DMS153 (cell line): Measurements from ENCODE around the gene ENAH.

Experiments used
- DNase-seq: peaks from one replicate; lab custom pipeline; 2025; lab: John Stamatoyannopoulos, UW

ENAH gene

DNA sequence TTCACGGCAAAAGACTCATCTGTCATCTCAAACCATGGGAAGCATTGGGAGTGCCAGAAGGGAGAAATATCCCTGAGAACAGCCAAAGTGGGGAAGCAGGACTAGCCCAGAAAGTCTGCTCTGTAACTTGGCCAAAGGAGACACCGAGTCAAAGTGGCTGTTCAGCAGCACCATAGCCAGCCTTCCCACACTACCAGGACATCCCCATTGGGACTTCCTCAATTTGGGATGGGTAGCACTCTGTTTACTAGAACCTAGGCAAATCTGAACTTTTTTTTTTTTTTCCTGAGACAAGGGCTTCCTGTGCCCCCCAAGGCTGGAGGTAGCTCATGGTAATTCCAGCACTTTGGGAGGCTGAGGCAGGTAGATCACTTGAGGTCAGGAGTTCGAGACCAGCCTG is 93.0 kb downstream of the ENAH start:
- no peak for DNase-seq

DNA sequence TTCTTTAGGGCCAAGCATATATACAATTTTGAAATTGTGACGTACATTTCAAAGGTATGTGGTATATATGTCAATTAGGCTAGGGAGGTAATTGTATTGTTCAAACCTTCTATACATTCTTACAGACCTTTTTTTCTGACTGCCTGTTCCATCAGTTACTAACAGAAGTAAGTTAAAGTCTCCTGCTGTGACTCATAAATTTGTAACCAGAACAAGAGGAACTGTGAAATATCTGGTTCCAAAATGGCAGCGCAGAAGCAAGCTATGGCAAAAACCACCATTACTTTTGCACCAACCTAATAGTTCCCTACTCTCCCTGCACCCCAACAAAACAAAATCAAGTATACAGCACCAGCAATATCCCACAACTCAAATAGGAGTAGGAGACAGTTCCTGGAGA is 93.6 kb downstream of the ENAH start:
- DNase-seq, result no peak

DNA sequence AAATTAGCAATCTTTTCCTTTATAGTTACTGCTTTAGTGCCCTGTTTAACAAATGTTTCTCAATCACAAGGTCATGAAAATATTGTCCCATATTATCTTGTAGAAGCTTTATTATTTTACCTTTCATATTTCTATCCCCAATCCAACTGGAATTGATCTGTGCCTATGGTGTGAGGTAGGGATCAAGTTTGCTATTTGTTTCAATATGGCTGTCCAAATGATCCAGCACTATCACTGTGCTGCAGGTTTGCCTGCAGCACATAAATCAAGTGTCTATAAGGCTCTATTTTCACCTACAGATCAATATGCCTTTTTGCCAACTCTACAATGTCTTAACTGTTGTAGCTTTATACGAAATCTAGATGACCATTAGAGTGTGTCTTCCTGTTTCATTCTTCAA is 96.2 kb downstream of the ENAH start:
- DNase-seq, result no peak

DNA sequence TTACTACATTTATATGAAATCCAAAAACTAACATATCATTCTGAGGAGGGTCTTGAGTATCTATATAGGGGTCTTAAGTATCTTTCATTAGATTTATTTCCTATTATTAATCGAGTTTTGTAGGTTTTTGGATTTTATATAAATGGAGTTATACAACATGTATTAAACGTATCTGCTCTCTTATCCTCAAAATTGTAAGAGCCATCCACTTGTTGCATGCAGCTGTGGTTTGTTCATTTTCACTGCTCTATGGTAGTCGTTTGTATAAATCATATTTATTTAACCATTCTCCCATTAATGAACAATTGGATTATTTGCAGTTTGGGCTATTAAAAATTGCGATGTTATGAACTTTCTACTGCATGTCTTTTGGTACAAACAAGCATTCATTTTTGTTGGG is 97.1 kb downstream of the ENAH start:
- DNase-seq, result no peak

DNA sequence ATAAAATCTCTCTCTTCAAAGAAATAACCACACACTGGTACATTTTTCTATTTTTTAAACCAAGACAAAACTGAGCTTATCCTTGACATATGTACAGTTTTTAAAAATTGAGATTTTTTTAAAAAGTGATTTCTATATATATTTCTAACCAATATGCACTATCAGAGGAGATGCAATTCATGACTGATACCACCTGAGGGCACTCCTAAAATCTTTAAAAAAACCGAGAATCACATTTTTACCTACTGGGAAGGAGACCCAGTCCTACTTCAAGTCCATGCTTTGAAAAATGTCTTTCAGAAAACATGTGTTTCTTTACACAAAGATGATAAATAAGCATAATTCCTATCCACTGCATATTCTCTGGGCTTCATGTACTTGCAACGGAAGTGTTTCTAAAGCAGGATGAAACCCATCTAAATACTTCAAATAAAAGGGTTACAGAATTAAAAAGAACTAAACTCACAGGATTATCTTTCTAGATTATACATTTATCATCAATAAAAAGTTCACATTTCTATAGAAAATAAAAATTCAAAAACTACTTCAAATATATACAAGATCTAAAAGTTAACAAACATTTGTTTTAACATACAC is 98.6 kb downstream of the ENAH start:
- no peak for DNase-seq

DNA sequence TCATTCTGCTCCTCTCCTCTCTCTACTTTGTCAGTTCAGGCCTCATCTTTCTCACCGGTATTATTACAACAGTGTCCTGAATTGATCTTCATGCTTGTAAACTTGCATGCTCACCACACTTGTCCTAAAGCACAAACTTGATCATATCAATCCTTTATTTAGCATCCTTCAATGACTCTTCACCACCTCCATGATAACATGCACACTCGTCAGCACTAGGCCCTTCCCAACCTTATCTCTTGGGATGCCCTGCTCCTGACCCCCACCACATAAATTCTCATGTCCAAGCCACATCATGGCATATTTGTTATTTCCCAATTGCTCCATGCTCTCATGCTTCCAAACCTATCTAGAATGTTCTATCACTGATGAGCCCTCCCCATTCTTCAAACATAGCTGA is 103.1 kb downstream of the ENAH start:
- DNase-seq, result no peak

DNA sequence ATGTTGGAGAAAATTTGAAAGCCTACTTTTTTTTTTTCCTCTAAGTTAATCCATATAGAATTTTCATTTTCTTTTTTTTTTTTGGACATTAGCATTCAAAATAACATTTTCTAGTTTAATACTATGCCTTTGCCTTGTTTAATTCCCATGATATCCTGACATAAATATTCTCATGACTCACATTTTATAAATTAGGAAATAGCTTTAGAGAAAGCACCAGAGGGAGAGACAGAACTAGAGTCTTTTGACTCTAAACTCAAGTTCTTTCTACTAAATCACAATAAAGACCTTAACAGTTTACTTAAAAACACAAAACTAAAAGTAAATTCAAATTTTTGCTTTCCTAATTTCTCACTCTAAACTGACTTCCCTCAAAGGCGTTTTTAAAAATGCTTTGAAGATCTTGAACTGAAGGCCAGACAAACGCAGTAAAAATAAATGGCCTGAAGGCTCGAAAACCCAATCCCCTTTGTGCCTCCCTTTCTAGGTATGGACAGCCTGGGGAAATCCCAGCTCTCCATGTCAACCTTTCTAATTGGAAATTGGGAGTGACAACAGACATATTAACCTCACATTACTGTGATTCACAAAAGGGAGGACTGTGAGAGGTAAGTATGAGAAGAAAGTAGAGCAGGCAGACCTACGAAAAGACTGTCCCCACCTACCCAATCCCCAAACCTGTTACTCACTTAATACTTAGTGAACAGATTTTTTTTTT is 104.6 kb downstream of the ENAH start:
- DNase-seq, result no peak

DNA sequence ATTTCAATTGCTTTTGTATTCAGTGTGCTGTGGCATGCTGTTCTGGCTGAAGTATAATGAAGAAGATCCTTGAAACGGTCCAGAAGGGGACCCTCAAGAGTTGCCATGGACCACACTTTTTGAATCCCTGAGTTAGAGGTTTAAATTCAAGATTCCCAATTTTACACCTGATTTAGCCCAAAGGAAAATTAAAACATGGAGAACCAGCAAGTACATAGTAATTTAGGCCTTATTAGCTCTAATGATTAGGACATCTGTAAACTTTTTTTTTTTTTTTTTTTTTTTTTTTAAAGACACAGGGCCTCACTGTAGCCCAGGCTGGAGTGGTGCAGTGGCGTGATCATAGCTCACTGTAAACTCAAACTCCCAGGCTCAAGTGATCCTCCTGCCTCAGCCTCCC is 107.3 kb downstream of the ENAH start:
- no peak for DNase-seq

DNA sequence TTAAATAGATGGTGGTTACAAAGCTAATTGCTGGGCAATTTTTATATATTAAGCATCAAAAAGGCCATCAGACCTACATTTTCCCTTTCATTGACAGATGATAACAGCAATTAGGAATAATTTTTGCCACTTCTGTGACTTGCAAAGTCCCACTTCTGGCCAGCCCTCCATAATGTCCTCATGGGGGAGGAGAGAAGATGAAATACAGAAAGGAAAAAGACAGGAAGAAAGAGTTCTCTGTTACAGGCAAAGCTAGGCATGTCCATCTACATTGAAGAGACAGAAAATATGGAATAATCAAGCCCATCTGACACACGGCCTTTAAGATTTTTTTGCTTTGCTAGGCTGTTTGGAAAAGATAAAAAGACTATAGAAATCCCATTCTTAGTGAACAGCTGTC is 108.0 kb downstream of the ENAH start:
- no peak for DNase-seq

DNA sequence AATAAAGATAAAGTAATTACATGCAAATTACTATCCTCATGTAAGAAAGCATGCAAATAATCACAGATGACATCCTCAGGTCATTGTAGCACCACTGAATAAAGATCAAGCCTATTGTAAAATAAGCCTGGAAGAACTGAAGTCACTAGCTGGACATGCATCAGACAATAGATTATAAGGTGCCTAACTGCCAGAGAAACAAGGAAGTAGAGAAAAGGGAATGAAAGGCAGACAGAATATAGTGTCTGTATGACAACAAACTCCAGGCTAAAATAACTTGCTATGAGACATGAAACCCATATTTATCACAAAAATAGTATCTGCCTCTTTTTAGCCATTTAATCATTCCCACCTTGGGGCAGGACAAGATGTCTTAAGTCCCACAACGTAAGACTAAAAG is 108.7 kb downstream of the ENAH start:
- DNase-seq, result peak; percentile 32

DNA sequence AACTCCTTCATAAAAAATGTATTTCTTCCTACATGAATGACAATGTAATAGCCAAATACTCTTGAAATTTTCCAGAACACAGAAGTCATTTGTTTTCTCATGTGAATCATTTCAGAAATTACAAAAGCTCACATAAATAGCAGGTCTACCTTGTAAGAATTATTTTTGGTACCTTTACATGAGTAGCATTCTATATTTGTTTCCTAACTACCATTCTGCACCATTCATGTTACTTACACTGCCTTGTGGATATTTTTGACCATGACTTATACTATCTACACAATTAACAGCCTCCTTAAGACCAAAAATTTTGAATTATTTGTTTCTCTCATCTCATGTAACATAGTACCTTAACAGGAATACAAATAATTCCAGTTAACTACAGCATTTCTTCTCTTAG is 109.6 kb downstream of the ENAH start:
- DNase-seq, result no peak

DNA sequence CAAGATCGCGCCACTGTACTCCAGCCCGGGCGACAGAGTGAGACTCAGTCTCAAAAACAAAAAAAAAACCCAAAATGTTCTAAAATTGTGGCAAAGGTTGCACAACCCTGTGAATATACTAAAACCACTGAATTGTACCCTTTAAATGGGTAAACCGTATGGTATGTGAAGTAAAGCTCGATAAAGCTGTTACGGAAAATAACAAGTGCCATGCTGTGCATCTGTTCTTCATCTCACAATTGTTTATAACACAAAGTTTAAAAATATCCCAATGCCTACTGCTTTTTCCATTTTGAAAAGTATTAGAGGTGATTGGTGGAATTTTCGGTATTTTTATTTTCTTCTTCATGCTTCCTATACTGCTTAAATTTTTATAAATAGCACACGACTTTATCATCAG is 111.5 kb downstream of the ENAH start:
- no peak for DNase-seq

DNA sequence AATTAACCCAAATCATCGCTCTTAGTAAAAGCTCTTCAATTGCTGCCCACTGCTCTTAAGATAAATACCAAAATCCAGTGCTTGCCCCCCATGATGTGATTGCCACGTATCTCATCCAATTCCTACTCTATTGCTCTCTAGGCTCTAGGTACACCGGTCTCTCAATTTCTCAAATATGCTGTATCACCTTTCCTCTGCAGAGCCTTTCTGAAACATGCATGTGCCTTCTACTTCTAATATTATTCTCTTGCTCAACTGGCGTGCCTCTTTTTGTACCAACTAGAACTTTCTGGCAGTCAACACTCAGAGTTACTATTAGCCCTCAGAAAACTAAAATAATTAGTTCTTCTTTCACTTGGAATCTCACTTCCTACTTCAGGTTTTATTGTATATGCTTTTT is 113.3 kb downstream of the ENAH start:
- DNase-seq, result no peak

DNA sequence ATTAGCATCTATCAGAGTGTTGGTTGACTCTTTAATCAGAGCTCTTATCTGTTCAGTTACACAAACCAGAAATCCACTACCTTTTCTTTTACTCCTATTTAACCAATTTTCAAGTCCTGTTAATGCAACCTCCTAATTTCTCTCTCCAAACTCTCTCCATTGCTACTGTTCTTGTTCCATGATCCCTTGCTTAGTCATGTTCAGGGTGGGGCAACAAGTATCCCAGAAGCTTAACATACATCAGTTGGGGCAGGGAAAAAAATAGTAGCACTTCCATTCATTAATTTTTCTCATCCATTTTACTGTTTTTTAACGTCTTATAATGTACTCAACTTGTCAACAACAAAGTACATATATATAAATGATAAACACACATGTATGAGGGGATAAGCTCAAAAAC is 113.9 kb downstream of the ENAH start:
- no peak for DNase-seq

DNA sequence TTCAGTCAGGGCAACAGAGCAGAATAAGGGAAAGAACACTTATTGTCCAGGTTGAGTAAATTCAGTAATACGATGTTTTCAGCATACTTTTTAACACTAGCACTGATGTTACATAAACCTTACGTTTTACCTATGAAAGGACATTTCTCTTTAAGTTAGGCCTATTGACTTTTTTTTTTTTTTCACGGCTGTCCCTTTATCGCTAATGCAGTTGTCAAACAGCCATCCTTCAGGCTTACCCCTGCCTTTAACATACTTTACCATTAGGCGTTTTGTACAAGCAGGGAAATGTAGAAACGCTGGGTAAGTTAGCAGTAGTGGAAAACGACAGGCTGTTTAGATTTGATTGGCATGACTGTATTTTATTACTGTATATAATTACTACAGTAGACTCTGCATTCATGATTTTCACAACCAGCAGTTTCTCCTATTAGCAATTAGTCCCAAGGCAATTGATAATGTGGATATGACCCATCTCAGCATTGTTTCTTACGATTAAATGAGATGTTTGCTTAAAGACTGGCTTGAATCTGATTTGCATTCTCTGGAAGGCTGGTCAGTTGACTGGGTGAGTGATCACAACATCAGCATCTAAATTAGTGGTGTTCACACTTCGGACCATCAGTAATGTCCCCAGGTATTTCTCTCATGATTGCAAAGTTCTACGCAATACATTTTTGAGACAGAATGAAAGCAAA is 115.2 kb downstream of the ENAH start:
- no peak for DNase-seq

DNA sequence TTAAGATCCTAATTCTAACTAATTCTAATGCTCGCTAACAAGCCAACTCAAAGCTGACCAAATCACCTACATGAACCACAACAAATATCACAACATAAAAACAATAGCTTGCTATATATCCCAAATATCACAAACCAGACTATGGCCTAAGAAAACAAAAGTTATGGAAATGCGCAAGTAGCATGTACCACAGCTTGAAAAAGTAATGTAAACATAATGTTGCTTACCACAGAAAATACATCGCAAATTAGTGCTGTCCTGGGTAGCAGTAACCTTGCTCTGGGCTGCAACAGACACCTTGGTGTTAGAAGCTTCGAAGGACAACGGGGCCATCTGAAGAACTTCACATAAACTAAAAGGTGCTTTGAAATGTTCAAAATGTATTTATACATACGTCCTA is 117.6 kb downstream of the ENAH start:
- no peak for DNase-seq

DNA sequence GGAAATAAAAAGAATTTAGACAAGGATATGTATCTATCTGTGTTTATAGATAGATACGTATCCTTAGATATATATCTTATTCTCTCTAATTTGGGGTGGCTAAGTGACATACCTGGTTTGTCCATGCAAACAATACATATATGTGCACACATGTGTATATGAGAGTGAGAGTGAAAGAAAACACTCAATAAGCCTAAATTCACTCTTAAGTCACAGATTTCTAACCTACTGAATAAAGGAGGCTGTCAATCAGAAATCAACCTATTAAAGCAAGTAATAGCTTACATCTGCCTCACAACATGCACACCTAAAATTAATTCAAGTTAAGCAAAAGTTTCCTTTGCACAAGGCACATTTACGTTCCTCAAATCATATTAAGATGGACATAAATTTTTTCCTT is 118.2 kb downstream of the ENAH start:
- DNase-seq, result no peak

DNA sequence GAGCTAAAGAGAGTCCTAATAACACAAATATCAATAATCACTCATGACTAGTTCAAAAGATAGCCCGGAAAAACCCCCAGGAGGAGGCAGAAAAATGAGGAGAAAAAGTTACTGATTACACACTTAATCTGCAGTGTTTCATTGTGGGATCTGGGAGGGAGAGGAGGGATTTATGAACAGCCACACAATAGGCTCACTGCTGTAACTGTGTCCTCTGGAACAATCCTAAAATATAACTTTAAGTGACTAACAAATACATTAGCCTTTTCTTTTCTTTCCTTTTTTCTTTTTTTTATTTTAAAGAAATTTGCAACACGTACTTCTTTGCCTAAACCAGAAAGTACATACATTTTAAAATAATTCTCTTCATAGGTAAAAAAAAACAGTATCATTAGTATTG is 118.8 kb downstream of the ENAH start:
- DNase-seq, result no peak

DNA sequence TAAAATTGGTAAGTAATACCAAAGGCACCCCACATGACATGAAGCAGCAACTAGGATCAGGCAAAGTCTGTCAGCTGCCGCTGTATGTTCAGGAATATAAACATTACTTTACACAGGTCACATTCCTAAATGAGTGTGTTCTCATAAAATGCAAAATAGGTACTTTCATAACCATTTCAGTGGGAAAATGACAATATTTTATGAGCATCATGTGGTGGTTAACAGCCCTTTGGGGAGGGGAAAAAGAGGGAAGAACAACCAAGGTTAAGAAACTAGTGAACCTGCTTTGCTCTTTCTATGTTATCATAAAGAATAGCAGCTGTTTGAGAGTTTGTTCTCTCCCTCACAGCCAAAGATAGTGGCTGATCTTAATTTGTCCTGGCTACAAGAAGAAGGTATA is 119.7 kb downstream of the ENAH start:
- no peak for DNase-seq

DNA sequence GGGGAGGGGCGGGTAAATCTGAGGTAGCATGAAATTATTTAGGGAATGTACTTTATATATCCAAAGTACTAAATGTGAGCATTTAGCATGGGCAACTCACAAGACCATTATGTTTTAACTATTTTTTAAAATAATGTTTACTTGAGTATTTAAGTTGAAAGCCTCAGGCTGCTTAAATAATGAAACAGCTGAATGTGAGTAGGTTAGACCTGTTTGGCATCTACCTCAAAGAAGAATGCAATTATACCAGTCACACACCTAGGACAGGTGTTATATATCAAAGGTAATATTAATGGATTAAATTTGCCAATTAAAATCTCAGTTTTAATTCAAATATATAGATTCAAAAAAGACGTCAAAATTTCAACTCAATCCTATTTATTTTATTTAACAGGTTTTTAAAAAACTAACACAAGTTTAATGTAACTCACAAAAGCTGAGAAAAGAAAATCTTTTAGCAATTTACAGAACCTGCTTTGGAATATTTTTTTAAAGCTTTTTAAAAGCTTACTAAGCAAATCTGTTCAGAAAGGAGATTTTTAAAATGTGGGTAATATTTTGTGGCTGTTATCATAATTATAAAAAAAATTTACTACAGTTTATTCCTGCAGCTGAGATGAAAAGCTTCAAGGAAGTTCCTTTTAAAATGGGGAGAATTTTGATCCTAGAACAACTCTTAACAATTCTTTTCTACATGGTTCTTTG is 120.5 kb downstream of the ENAH start:
- no peak for DNase-seq

DNA sequence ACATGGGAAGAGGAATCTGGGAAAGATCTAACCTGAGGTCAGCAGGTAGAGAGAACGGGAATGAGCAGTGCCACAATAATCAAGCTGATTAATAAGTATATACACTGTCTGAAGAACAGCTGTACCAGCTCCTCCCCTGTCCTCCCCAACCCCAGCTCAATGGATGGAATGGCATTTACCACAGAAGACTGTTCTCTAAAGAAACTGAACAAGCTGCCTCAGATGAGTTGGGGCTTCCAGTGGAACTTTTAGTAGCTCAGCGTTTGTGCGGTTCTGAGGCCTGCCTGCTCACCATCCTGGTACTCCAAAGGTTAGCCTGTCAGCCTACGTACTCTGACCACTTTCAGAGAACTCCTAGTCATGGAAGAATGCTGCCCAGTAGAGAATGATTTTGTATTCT is 123.2 kb downstream of the ENAH start:
- no peak for DNase-seq

DNA sequence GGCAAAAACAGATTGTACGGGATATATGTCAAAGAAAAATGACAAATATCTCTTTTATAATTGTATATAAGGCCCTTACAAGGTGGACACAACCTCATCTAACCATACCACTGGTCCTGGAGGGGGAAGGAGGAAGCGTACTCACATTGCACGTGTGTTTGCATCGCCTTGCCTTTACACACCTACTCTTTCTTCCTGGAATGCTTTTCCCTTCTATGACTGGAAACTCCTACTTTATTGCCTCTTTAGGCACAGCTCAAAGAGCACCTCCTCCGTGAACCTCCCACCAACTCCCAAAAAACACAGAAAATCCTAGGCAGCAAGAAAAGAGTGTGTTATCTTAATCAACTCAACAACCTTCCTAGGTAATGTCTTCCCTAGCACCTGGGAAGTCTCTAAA is 125.3 kb downstream of the ENAH start:
- DNase-seq, result no peak

DNA sequence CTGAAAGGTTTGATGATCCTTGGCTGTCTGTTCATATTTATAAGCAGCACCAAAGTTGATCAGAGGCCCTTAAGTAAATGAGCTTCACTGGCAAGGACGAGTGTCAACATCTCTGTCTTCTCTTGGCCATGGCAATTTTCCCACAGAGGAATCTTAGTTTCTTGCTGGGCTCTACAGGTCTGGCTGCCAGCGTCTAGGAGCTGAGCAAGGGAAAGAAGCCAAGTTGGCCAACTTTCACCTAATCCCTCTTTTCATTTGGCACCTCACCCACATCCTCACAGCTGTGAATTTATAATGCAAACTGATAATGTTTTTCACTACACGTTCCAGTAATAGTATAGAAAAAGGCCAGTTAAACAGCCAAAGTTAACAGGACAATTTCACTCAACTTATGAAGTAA is 126.0 kb downstream of the ENAH start:
- no peak for DNase-seq
